Non-pigmented ciliary epithelial cell (primary cell): ENCODE data around the gene TBL1X.

Experiments
- DNase-seq: peaks from one replicate; pipeline ENCODE4 v3.0.0-alpha.2; 2010; ENCODE audit warnings: low read depth

TBL1X gene

GRCh38 chrX:9707306-9708033, 242.6 kb downstream of the TBL1X start:
- no peak for DNase-seq

DNA sequence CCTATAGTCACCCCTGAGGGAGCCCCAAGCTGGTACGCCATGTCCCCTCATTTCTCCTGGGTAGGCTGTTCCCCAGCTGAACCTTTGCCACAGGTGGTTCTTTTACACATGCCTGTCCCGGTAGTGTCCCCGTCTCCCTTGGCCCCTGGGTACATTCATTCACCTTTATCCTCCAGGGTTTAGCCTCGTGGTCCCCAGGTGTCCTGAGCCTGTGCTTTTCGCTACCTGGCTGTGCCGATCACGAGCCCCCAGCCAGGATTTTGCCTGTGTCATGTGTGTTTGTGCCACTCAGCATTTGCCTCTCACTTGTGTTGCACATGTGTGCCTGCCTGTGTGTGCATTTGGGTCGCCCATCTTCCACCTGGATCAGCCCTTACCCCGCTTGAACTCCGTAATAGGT, 243.2 kb downstream of the TBL1X start:
- no peak for DNase-seq

DNA sequence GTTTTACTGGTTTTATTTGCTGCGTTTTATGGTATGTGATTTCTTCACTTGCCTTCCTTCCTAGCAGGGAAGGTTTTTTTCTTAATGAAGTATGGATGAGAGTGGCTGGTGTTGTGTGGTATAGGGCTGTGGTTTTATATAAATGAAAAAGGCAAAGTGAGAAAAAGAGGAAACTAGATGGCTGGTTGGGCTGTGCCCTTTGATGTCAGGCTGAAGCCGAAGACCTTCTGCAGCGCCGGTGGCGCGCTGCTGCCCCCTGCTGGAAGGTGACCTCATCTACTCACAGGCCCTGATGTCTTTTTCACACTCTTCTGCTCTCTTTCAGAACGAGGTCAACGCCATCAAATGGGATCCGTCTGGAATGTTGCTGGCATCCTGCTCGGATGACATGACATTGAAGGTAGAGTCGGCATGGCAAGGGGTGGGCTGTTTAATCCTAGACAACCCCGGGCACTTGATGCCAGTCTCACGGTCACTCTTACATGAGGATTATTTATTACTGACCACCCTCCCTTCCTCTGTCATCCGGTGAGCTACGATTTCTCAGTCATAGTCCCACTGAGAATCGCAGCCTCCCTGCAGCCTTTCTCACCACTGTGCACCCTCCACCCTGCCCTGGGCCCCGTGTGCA, 244.2 kb downstream of the TBL1X start:
- peak; percentile 6 for DNase-seq

GRCh38 chrX:9710332-9710731, 245.5 kb downstream of the TBL1X start:
- DNase-seq, result no peak

GRCh38 chrX:9717376-9717775, 252.5 kb downstream of the TBL1X start:
- no peak for DNase-seq

DNA sequence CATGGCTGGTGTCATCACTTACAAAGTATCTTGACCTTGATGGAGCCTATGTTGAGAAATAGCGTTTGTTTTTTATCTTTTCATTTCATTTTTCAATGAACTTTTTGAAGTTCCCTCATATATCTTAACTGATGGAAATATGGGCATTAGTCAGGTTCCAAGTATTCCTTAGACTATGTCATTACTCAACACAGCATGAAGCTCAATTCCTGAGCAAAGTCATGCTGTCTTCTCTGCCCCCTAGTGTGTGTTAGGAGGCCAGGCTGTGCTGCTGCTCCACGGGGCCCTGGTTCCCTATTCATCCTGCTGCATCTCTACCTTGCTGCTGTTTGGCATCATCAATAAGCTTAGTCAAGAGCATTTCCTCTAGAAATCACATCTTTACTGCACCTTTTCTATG, 259.9 kb downstream of the TBL1X start:
- DNase-seq, result no peak

DNA sequence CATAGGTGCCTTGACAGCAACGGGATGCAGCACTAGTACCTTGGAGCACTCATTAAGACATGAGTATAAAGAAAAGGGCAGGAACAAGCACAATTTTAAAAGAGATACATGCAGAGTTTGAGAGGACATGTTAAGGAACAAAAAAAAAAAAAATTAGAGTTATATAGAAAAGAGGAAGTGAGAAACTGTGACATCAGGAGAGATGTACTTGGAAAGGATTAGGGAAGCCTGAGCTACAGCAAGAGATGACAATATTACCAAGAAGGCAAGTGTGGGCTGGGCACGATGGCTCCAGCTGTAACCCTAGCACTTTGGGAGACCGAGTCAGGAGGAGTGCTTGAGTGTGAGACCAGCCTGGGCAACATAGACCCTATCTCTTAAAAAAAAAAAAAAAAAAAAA, 263.4 kb downstream of the TBL1X start:
- DNase-seq, result no peak

DNA sequence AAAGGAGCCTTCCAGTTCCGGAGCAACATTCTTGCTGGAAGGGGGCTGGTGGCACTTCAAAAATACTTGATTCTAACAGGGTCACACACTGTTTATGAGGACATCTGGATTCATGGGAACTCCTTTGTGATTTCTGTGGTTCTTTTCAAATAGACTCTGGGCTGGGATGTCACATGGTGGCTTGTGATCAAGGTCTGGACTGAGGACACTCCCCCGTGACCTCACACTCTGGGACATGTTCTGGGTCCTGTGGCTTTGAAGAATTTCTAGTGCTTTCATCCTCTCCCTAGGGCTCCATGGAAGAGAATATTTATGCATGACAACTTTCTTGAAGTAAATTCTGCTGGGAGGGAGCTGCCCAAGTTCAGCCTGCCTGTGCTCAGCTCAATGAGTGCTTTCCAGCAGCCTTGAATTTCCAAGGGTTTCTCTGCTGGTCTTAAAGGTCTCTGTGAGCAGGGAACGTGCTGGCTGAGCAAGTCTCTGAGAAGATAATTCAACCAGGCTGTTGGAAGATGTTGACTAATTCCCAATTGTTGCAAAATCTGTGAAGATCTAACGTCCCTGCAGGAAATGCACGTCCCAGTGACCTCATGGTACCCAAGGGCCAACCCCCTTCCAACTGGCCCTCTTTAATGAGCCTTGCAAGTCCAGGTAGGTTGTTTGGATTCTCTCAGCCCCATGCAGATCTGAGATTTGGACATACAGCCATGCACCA, 264.5 kb downstream of the TBL1X start:
- DNase-seq, result no peak

- no peak for DNase-seq
Observed at GRCh38 chrX:9730078-9730477, 265.2 kb downstream of the TBL1X start.

- DNase-seq, result no peak
Observed at GRCh38 chrX:9730752-9731151, 265.9 kb downstream of the TBL1X start.

DNA sequence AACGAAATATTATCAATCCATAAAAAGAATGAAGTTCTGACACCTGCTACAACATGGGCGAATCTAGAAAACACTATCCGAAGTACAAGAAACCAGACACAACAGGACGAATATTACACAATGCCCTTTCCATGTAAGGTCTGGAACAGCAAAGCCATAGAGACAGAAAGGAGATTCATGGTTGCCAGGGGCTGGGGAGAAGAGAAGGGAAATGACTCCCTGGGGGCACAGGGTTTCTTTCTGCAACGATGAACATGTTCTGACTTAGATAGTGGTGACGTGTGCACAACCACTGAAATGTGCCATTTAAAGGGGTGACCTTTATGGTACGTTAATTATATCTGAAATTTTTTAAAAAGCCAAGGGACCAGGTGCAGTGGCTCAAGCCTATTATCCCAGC, 272.5 kb downstream of the TBL1X start:
- no peak for DNase-seq

- DNase-seq, result no peak
Observed at GRCh38 chrX:9738151-9738550, 273.3 kb downstream of the TBL1X start.

DNA sequence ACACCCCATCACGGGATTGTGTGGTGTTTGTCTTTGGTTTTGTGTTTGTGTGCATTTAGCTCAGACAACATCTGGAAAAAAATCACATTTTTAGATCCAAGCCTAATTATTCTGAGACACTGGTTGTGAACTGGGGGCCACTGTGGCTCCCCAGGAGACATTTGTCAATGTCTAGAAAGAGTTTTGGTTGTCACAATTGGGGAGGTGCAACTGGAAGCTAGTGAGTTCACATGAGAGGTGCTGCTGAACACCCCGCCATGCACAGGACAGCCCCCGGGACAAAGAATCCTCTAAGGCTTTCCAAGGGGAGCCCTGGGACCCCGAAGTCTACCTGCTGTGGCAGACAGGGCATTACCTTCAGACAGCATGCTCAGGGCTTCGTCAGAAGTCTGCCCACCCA, 274.3 kb downstream of the TBL1X start:
- no peak for DNase-seq

DNA sequence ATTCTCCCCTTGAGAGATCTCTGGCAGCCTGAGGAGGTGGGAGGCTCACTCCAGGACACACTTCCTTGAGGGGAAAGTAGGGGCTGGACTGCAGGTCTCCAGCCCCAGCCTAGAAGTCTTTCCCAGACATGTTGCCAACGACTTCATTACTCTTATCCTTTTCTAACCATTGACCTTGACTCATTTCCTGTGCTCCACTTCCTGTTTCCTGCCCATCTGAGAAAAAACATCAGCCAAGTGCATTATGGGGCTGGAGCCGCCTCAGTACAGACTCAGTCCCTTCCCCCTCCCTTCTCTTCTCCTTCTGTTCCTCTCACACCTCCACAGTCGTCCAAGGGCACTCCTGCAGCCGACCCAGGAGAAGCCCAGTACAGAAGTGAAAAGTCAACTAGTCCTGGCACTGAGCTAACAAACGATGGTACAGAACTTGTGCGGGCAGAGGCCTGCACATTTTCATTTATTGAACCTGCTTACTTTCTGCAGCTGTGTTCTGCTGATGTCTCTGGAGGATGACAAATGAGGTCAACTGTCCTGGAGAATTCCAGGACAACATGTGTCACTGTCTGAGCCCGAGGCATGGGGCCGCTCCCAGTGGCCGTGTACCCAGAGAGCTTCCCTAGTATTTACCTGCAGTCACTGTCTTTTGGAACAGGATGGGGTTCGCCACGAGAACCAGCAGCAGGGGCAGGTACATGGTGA, 280.7 kb downstream of the TBL1X start:
- no peak for DNase-seq

DNA sequence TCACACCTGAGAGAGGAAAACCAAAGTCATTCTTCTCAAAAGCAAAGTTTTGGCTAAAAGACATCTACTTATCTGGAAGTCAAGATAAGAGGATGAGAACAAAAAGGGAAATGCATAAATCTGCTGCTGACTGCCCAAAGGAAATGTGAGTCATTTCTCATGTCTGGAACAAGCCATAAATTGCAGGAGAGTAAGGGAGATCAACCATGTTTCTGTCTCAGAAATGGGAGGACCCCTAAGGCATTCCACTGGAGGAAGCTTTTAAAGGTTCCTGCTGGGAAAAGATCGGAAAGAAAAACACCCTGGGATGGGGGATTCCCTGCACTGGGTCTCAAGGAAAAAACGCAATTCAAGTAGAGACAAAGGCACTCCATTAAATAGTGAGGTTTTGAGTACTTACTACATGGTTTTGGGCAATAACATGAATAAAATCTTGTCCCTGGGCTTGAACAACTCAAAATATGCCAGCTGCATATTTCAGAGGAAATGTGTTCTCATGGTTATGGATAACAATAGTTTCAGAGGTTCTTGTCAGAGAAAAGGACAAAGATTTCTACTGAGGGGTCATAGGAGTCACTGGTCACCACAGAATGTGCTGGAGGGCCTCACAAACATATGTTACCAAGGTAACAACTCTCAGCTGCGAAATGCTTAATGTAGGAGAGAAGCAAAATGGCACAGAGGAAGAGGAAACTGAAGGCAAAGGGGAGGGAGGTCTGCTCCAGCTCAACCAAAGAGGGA, 281.5 kb downstream of the TBL1X start:
- DNase-seq, result peak; percentile 30

- DNase-seq, result no peak
Observed at GRCh38 chrX:9747644-9748043, 282.8 kb downstream of the TBL1X start.

DNA sequence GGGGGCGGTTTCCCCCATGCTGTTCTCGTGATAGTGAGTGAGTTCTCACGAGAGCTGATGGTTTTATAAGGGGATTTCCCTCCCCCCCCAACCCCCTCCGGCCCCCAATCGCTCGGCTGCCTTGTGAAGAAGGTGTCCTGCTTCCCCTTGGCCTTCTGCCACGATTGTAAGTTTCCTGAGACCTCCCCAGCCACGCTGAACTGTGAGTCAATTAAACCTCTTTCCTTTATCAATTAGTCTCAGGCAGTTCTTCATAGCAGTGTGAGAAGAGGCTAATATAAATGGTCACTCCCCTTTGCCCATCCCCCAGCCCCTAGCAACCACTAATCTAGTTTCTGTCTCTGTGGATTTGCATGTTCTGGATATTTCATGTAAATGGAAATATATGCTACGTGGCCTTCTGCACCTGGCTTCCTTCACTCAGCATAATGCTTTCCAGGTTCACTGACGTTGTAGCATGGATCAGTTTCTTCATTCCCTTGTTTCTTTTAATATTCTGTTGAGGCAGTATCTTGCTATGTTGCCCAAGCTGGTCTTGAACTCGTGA, 284.4 kb downstream of the TBL1X start:
- DNase-seq, result no peak

GRCh38 chrX:9757366-9757765, 292.5 kb downstream of the TBL1X start:
- no peak for DNase-seq

DNA sequence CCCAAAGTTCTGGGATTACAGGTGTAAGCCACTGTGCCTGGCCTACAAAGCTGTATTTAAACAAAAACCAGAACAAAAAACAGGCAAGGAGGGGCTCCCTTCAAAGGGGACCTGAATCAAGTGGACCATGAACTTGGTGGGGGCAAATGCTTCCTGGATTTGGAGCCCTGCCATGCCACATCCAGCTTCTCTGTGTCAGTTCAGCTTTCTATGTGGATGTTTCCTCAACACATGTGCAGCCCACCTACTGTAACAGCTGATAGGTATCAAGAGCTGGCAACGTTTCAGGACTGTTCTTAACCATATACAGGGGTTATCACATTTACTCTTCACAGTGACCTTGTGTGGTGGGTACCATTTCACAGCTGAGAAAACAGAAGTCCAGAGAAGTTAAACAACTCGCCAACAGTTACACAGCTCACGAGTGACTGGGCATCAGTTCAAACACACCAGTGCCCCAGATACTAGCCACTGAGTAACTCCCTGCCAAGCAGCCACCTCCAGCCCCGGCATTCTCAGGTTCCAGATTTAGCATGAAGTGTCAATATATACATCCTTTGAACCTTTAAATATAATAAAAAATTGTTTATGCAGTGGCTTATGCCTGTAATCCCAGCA, 293.3 kb downstream of the TBL1X start:
- DNase-seq, result no peak

DNA sequence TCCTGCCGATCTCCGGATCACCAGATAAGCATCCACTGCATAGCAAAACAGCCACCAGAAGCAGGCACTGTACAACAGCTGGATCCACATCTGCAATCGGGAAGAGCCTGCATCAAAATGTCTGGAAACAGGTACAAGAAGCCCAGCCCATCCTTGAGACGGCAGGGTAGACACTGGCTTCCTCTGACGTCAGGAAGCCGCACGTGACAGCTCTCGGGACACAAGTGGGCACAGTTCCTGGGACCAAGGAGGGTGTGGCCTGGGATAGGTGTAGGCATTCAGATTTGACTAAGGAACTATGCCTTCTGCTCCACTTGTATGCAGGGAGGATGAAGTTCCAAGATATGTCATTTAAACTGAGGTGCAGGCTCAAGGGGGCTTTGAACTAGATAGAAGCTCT, 294.5 kb downstream of the TBL1X start:
- no peak for DNase-seq

DNA sequence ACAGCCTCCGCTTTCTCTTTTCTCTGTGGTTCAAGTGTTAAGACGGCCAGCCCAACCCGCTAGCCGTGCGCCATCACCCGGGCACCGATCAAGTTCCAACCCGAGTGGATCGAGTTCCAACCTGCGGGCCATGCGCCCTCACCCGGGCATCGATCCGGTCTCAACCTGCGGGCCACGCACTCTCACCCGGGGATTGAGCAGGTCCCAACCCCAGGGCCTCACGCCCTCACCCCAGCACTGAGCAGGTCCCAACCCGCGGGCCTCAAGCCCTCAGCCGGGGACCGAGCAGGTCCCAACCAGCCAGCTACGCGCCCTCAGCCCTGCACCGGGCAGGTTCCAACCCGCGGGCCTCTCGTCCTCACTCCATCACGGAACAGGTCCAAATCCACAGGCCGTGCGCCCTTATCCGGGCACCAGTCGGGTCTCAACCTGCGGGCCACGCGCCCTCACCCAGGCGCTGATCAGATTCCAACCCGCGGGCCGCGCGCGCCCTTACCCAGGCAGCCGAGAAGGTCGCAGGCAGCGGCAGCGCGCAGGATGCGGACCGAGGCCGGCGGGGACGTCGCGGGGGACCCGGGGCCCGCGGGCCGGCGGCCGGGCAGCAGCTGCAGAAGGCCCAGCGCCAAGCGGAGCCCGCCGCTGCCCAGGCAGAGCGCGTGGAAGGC, 300.3 kb downstream of the TBL1X start:
- no peak for DNase-seq
